Neural progenitor cell (in vitro differentiated cells): Measurements from ENCODE around the gene VAMP2.

Experiments
- CTCF ChIP-seq: fragments of 200-600 bp; sonication (generic); IDR thresholded peaks from 2 replicates; pipeline ENCODE4 v1.5.1; 2017; ENCODE audit warnings: antibody characterized with exemption, mild to moderate bottlenecking
- EZH2 ChIP-seq: fragments of 200-600 bp; sonication (generic); IDR thresholded peaks from 2 replicates; pipeline ENCODE4 v1.6.1; 2017; ENCODE audit warnings: antibody characterized with exemption, mild to moderate bottlenecking, moderate library complexity

- TF ChIP-seq CTCF = no peak
- TF ChIP-seq EZH2 = no peak
Measured at GRCh38 chr17:8142887-8143580, 19.7 kb downstream of the VAMP2 start.
